Measurements from ENCODE around the gene ZKSCAN3.
A peak's percentile ranks its signal among the peaks of the same experiment; 100 is the strongest.

Gene ZKSCAN3

GRCh38 chr6:28351087-28351486 is 1.3 kb downstream of the ZKSCAN3 start:
- in situ Hi-C loops (cut with HindIII; ENCODE audit: low pct_ligation_motif_present, low sequenced_read_pairs): no loop called here
- no peak overlapping the region for H3K4me3 ChIP-seq (ENCODE audit: low read depth, low read length)
- DNase-seq: no peak
- no peaks in the 10 kb centered on the region for H3K36me3 ChIP-seq (replicated peaks)
- H3K27me3 ChIP-seq (replicated peaks): peaks cover 7% of the 10 kb centered on the region
- TF ChIP-seq, protein P1, sequence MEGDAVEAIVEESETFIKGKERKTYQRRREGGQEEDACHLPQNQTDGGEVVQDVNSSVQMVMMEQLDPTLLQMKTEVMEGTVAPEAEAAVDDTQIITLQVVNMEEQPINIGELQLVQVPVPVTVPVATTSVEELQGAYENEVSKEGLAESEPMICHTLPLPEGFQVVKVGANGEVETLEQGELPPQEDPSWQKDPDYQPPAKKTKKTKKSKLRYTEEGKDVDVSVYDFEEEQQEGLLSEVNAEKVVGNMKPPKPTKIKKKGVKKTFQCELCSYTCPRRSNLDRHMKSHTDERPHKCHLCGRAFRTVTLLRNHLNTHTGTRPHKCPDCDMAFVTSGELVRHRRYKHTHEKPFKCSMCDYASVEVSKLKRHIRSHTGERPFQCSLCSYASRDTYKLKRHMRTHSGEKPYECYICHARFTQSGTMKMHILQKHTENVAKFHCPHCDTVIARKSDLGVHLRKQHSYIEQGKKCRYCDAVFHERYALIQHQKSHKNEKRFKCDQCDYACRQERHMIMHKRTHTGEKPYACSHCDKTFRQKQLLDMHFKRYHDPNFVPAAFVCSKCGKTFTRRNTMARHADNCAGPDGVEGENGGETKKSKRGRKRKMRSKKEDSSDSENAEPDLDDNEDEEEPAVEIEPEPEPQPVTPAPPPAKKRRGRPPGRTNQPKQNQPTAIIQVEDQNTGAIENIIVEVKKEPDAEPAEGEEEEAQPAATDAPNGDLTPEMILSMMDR (IDR thresholded peaks at IDR 0.05; ENCODE audit: low read depth, low read length, missing control alignments): no peak
- no peak overlapping the region for H3K27ac ChIP-seq

- H3K27me3 ChIP-seq (replicated peaks): peaks cover 7% of the 10 kb centered on the region
- no peaks in the 10 kb centered on the region for H3K36me3 ChIP-seq (replicated peaks)
- no peak for DNase-seq
- H3K4me3 ChIP-seq (ENCODE audit: low read depth, low read length): no peak overlapping the region
- H3K27ac ChIP-seq: no peak overlapping the region
- TF ChIP-seq, protein P1 (IDR thresholded peaks at IDR 0.05; ENCODE audit: low read depth, low read length, missing control alignments): no peak
- in situ Hi-C loops (cut with HindIII; ENCODE audit: low pct_ligation_motif_present, low sequenced_read_pairs): no loop called here
Observed at GRCh38 chr6:28351493-28351925, 1.8 kb downstream of the ZKSCAN3 start.

- Histone ChIP-seq H3K36me3 (replicated peaks) (no peaks in the 10 kb centered on the region), H3K4me3 (ENCODE audit: low read depth, low read length) (no peak overlapping the region), H3K27me3 (replicated peaks) (no peaks in the 10 kb centered on the region), H3K27ac (no peak overlapping the region)
- no peak for DNase-seq
- in situ Hi-C loops (cut with HindIII; ENCODE audit: low pct_ligation_motif_present, low sequenced_read_pairs): no loop called here
- TF ChIP-seq, protein P1 (IDR thresholded peaks at IDR 0.05; ENCODE audit: low read depth, low read length, missing control alignments): no peak
Observed at GRCh38 chr6:28353356-28353755, 3.6 kb downstream of the ZKSCAN3 start.

- no peak overlapping the region for H3K4me3 ChIP-seq (ENCODE audit: low read depth, low read length)
- in situ Hi-C loops (cut with HindIII; ENCODE audit: low pct_ligation_motif_present, low sequenced_read_pairs): no loop called here
- no peak overlapping the region for H3K27ac ChIP-seq
- peak; percentile 38 for DNase-seq
- TF ChIP-seq, protein P1 (IDR thresholded peaks at IDR 0.05; ENCODE audit: low read depth, low read length, missing control alignments): no peak
- H3K27me3 ChIP-seq (replicated peaks): no peaks in the 10 kb centered on the region
- no peaks in the 10 kb centered on the region for H3K36me3 ChIP-seq (replicated peaks)
Observed at GRCh38 chr6:28353981-28354676, 4.4 kb downstream of the ZKSCAN3 start.

GRCh38 chr6:28354688-28355554 is 5.2 kb downstream of the ZKSCAN3 start:
- no peak for DNase-seq
- in situ Hi-C loops (cut with HindIII; ENCODE audit: low pct_ligation_motif_present, low sequenced_read_pairs): no loop called here
- Histone ChIP-seq H3K4me3 (ENCODE audit: low read depth, low read length) (peak overlapping the region; percentile 61), H3K27ac (no peak overlapping the region), H3K27me3 (replicated peaks) (no peaks in the 10 kb centered on the region), H3K36me3 (replicated peaks) (no peaks in the 10 kb centered on the region)
- TF ChIP-seq, protein P1 (IDR thresholded peaks at IDR 0.05; ENCODE audit: low read depth, low read length, missing control alignments): no peak

All from brain microvascular endothelial cell (primary cell).